Measurements from ENCODE around the gene HCFC1. TPM values are rescaled to one million over a fixed set of nuclear protein-coding genes. Genes with fewer than 3 reads are reported as not detected.
A peak's percentile ranks its signal among the peaks of the same experiment; 100 is the strongest.

Gene HCFC1
- total RNA-seq, 1 experiment from 2014 or later = 137 TPM

DNA sequence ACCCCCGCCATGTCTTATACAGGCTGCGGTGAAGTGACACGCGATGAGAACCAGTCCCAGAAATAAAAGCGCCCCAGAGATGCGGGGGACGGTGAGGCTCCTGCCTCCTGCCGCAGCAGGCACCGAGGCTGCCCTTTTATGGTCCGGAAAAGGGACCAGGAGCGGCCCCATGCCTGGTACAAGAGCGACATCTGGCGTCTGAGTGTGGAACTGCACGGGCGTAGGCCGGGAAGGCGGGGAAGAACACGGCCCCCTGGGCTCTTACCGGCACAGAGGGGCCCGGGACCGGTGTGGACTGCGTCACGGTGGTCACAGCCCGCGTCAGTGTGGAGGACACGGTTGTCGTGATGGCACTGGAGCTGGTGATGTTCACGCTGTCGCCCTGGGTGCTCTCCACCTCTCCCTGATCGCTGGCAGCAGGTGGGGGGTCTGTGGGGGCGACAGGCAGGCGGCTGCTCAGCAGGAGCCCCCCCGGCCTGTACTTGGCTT, 18.2 kb downstream of the HCFC1 start:
- no peaks in the 10 kb centered on the region for H3K27me3 ChIP-seq (replicated peaks; ENCODE audit: insufficient read depth, low read depth, low read length, poor library complexity)
- H3K27ac ChIP-seq (ENCODE audit: low read depth, low read length, poor library complexity, severe bottlenecking) = peak overlapping the region; percentile 72
- ChIA-PET CTCF (no interaction called here), POLR2A (ENCODE audit: low non-redundant PET) (no interaction called here)
- H3K36me3 ChIP-seq (ENCODE audit: insufficient read depth, low read length, poor library complexity, severe bottlenecking) = peaks cover 91% of the 10 kb centered on the region
- no peak overlapping the region for H3K4me3 ChIP-seq (ENCODE audit: low read depth, low read length, poor library complexity, severe bottlenecking)
- no peaks in the 10 kb centered on the region for H3K9me3 ChIP-seq (ENCODE audit: low read depth, low read length, poor library complexity, severe bottlenecking)
- H3K4me1 ChIP-seq (ENCODE audit: insufficient read depth, low read length, poor library complexity, severe bottlenecking) = peaks cover 5% of the 10 kb centered on the region
- TF ChIP-seq, protein P1, sequence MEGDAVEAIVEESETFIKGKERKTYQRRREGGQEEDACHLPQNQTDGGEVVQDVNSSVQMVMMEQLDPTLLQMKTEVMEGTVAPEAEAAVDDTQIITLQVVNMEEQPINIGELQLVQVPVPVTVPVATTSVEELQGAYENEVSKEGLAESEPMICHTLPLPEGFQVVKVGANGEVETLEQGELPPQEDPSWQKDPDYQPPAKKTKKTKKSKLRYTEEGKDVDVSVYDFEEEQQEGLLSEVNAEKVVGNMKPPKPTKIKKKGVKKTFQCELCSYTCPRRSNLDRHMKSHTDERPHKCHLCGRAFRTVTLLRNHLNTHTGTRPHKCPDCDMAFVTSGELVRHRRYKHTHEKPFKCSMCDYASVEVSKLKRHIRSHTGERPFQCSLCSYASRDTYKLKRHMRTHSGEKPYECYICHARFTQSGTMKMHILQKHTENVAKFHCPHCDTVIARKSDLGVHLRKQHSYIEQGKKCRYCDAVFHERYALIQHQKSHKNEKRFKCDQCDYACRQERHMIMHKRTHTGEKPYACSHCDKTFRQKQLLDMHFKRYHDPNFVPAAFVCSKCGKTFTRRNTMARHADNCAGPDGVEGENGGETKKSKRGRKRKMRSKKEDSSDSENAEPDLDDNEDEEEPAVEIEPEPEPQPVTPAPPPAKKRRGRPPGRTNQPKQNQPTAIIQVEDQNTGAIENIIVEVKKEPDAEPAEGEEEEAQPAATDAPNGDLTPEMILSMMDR (conservative IDR thresholded peaks at IDR 0.05; ENCODE audit: low read depth, low read length) = peak; percentile 97
- no peak for TF ChIP-seq EZH2 (IDR thresholded peaks at IDR 0.05; ENCODE audit: borderline replicate concordance, low read depth, low read length, poor library complexity, severe bottlenecking)
- intact Hi-C loops (cut with micrococcal nuclease; ENCODE audit: unreplicated experiment) = loop anchor here (10.0 kb wide), 1 partner anchor 399 kb away; no protein-coding TSS in a partner anchor
- no TSS peak for BruUV-seq (replicated peaks)
- DNase-seq (ENCODE audit: low spot score) = peak; percentile 86

DNA sequence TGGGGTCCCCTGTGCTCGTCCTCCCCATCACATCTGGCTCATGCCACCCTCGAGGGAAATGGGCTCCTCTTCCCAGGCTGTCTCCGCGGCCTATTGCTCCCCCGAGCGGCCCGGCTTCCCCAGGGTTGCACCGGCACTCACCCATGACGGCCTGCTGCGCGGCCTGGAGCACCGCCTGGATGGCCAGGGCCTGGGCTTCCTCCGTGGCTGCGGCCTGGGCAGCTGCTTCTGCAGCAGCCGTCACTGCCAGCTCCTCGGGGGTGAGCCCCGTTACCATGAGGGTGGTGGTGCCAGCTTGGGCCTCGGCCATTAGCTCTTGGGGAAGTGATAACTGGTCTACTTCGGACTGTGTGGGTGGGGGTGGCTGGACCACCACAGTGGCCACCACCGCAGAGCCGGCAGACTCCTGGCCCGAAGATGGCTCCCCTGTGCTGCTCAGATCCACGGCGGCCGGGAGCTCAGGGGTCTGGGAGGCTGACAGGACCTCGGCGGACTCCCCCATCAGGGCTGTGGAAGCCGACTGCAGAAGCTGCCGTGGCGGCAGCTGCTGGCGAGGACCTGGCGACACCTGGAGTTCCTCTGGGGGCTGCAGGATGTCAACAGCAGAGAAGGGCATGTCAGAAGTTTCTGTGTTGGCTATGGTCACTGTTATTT, 19.1 kb downstream of the HCFC1 start:
- intact Hi-C loops (cut with micrococcal nuclease; ENCODE audit: unreplicated experiment) = loop anchor here (10.0 kb wide), 1 partner anchor 398 kb away; no protein-coding TSS in a partner anchor
- no TSS peak for BruUV-seq (replicated peaks)
- H3K27ac ChIP-seq (ENCODE audit: low read depth, low read length, poor library complexity, severe bottlenecking) = peak overlapping the region; percentile 72
- TF ChIP-seq, protein P1 (conservative IDR thresholded peaks at IDR 0.05; ENCODE audit: low read depth, low read length) = no peak
- TF ChIP-seq EZH2 (IDR thresholded peaks at IDR 0.05; ENCODE audit: borderline replicate concordance, low read depth, low read length, poor library complexity, severe bottlenecking) = no peak
- no peaks in the 10 kb centered on the region for H3K9me3 ChIP-seq (ENCODE audit: low read depth, low read length, poor library complexity, severe bottlenecking)
- peaks cover 83% of the 10 kb centered on the region for H3K36me3 ChIP-seq (ENCODE audit: insufficient read depth, low read length, poor library complexity, severe bottlenecking)
- no peak overlapping the region for H3K4me3 ChIP-seq (ENCODE audit: low read depth, low read length, poor library complexity, severe bottlenecking)
- peaks cover 5% of the 10 kb centered on the region for H3K4me1 ChIP-seq (ENCODE audit: insufficient read depth, low read length, poor library complexity, severe bottlenecking)
- no peaks in the 10 kb centered on the region for H3K27me3 ChIP-seq (replicated peaks; ENCODE audit: insufficient read depth, low read depth, low read length, poor library complexity)
- CTCF ChIA-PET = no interaction called here
- POLR2A ChIA-PET (ENCODE audit: low non-redundant PET) = no interaction called here
- DNase-seq (ENCODE audit: low spot score) = no peak

DNA sequence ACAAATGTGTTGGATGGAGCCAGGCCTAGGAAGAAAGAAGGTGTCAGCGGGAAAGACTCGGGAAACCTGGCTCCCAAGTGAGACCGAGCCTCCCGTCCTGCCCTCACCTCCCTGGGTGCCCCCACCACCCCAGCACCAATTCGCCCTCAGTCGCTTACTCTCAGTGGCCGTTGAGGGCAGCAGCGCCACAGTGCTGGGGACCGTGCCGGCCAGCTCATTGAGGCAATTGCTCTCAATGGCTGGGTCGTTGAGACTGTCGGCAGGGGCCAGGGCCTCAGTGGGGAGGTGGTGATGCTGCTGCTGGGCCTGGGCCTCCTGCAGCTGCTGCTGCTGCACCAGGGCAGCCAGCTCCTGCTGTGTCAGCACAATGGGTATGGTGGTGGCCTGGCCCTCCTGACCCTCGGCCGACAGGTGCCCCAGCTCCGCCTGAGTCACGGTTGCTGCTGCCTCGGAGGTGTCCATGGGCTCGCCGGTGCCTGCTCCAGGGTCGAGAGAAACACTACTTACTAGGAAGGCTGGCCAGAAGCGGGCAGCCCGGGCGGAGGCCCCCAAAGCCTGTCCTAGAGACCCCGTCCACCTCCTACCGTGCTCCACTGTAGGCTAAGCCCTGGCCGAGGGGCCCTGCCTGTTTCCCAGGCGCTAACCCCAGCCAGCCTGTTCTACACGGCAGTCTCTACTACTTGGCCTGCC, 19.8 kb downstream of the HCFC1 start:
- TSS peak; percentile 2 for BruUV-seq (replicated peaks)
- H3K36me3 ChIP-seq (ENCODE audit: insufficient read depth, low read length, poor library complexity, severe bottlenecking) = peaks cover 76% of the 10 kb centered on the region
- ChIA-PET CTCF (no interaction called here), POLR2A (ENCODE audit: low non-redundant PET) (no interaction called here)
- no peaks in the 10 kb centered on the region for H3K27me3 ChIP-seq (replicated peaks; ENCODE audit: insufficient read depth, low read depth, low read length, poor library complexity)
- H3K9me3 ChIP-seq (ENCODE audit: low read depth, low read length, poor library complexity, severe bottlenecking) = no peaks in the 10 kb centered on the region
- no peak overlapping the region for H3K4me3 ChIP-seq (ENCODE audit: low read depth, low read length, poor library complexity, severe bottlenecking)
- H3K4me1 ChIP-seq (ENCODE audit: insufficient read depth, low read length, poor library complexity, severe bottlenecking) = peaks cover 5% of the 10 kb centered on the region
- H3K27ac ChIP-seq (ENCODE audit: low read depth, low read length, poor library complexity, severe bottlenecking) = no peak overlapping the region
- intact Hi-C loops (cut with micrococcal nuclease; ENCODE audit: unreplicated experiment) = loop anchor here (10.0 kb wide), 1 partner anchor 397 kb away; no protein-coding TSS in a partner anchor
- TF ChIP-seq, protein P1 (conservative IDR thresholded peaks at IDR 0.05; ENCODE audit: low read depth, low read length) = no peak
- no peak for TF ChIP-seq EZH2 (IDR thresholded peaks at IDR 0.05; ENCODE audit: borderline replicate concordance, low read depth, low read length, poor library complexity, severe bottlenecking)
- no peak for DNase-seq (ENCODE audit: low spot score)
